WI38 (cell line): ENCODE measurements around the gene TMX4.

ENCODE experiments used
- H3K4me3 ChIP-seq: 2 replicates; pipeline ENCODE4 v1.5.1; 2011; ENCODE audit warnings: low read depth, mild to moderate bottlenecking, control low read depth, low read length
- TF ChIP-seq, protein P1 (sequence below): IDR thresholded peaks from 2 replicates; pipeline ENCODE4 v1.5.1; 2012; ENCODE audit warnings: low read depth, mild to moderate bottlenecking, control low read depth, low read length

The TMX4 gene

DNA sequence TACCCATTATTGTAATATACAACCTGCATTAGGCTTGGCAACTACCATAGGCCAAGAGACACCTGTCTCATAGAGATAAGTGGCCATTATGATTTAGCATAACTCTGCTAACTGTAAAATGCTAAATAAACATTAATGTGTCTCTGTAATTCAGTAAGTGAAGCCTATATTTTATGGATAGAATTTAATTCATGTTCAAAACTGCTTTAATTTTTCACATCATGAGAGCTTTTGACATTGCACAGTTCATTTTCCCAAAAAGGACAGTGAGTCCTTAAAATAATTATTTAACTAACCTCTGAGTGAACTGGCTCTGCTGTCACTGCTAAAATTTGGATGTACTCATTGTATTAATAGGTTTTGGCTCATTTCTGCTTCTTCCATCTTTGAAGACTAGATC is 41.4 kb upstream of the TMX4 start:
- H3K4me3 ChIP-seq: no peak overlapping the region
- TF ChIP-seq, protein P1, sequence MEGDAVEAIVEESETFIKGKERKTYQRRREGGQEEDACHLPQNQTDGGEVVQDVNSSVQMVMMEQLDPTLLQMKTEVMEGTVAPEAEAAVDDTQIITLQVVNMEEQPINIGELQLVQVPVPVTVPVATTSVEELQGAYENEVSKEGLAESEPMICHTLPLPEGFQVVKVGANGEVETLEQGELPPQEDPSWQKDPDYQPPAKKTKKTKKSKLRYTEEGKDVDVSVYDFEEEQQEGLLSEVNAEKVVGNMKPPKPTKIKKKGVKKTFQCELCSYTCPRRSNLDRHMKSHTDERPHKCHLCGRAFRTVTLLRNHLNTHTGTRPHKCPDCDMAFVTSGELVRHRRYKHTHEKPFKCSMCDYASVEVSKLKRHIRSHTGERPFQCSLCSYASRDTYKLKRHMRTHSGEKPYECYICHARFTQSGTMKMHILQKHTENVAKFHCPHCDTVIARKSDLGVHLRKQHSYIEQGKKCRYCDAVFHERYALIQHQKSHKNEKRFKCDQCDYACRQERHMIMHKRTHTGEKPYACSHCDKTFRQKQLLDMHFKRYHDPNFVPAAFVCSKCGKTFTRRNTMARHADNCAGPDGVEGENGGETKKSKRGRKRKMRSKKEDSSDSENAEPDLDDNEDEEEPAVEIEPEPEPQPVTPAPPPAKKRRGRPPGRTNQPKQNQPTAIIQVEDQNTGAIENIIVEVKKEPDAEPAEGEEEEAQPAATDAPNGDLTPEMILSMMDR: no peak

DNA sequence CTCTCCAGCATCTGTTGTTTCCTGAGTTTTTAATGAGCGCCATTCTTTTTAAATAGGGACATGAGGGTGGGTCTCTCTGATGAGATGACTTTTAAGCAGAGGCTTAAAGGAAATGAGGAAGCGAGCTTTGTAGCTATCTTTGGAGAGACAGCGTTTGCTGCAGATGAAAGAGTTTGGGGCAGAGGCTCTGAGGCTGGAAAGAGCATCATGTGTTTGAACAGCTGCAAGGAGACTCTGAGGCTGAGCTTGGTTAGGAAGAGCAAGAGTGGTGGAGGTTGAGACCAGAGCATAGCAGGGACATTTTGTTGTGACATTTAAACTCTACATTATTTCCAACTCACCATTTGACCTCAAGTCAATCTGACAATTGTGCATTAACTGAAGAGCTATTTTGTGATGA is 38.3 kb upstream of the TMX4 start:
- H3K4me3 ChIP-seq: no peak overlapping the region
- TF ChIP-seq, protein P1: no peak

DNA sequence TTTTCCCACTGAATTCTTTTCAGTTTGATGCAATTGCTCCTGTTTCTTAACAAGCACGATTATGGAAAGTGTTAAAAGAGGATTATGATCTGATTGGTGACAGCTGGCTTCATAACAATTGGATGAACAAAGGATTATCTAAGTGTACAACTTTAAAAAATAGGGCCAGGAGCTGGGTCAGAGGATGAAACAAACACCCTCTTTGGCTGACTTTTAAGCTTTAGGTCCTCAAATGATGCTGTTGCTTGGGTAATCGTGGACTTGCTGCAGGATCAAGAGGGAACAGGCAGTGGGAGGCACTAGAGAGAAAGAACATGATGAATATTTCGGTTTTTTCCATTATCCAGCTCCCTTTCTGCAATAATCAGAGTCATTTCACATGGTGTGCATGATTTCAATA is 35.5 kb upstream of the TMX4 start:
- TF ChIP-seq, protein P1: no peak
- H3K4me3 ChIP-seq: no peak overlapping the region

DNA sequence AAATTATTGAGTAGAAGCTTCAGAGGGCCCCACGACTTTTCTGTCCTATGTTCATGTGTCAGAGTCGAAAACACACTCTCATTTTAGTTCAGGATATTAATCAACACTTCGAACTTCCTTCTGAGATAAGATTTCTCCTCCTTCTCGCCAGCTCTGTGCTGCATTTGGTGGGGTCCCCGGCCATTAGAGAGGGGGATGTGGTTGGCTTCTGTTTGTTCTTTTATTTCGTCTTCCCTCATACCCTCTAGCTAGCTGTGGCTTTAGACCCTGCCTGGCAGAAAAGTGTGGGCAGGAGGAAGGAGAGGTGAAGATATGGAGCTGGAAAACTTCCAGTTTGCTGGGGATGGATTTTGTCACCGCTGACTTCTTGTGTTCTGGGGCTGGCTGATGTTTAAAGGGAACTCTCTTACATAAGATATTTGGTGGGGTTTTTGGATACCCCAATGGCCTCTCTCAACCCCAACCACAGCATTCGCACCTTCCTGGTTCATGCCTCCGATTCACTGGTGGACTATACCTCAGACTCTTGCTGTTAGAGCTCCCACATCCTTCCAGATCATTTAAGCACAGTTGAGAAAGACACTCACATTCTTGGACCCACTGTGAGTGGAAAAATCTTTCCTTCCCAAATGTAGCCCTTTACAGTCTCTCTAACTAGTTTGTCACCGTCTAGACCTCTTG is 30.7 kb upstream of the TMX4 start:
- TF ChIP-seq, protein P1: no peak
- no peak overlapping the region for H3K4me3 ChIP-seq

DNA sequence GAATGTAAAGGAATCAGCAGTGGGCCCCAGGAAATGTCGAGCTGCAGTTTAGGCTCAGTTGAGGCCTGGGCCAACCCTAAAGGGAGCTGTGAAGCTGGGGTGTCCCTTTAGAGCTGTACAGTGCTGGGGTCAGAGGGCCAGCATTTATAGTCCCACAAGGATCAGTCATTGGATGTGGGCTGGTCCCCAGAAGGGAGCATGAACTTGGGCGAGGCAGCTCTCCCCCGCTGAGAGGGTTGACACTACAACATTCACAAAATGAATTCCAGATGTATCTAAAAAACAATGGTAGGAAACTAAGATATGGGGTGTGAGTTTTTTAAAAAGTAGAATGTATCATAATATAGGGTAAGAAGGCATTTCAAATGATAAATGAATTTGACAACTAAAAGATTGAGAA is 29.7 kb upstream of the TMX4 start:
- TF ChIP-seq, protein P1: no peak
- no peak overlapping the region for H3K4me3 ChIP-seq

DNA sequence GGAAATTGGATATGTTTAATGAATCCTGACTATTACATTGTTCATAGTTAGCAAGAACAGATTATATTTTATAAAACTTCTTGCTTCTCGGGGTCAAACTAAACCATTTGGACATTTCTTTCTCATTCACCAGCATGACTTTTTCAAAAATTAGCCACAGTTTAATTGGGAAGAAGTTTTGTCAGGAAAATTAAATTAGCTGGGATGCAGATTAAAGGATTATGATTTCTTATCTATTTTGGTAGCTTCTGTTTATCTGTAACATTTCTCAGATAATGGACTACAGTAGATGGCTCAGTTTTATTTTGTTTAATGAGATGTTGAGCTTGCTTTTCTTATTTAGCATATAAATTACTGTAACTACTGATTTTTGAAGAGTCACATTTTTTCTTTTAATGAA is 26.4 kb upstream of the TMX4 start:
- TF ChIP-seq, protein P1: no peak
- no peak overlapping the region for H3K4me3 ChIP-seq

DNA sequence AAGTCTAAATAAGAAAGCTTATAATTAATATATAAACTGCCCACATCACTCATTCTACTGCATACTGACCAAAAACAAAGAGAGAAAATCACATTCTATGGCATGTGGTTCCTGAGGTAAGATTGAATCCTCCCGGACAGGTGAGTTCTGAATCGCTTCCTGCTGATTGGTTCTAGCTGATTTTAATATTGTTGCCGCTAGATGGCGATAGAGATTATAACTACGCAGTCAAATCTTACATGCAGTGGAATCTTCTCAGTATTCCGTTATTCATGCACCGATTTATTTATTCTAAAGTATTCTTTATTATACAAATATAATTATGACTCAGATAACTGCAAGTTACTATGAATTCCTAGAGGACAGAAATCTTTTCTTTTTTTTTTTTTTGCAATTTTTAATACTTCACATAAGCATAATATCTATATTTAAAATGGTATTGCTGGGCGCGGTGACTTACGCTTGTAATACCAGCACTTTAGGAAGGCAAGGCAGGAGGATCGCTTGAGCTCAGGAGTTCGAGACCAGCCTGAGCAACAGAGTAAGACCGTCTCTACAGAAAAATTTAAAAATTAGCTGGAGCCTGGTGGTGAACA is 24.2 kb upstream of the TMX4 start:
- no peak overlapping the region for H3K4me3 ChIP-seq
- TF ChIP-seq, protein P1: peak; percentile 41; the same call in 1 of the 2 replicates
